ENCODE results near the gene CCDC74B.
"Not testable (repeated sequence)": the region's sequence is repeated elsewhere in the genome, so short reads cannot be mapped to it uniquely, and the experiment has no call there.

Gene CCDC74B

DNA sequence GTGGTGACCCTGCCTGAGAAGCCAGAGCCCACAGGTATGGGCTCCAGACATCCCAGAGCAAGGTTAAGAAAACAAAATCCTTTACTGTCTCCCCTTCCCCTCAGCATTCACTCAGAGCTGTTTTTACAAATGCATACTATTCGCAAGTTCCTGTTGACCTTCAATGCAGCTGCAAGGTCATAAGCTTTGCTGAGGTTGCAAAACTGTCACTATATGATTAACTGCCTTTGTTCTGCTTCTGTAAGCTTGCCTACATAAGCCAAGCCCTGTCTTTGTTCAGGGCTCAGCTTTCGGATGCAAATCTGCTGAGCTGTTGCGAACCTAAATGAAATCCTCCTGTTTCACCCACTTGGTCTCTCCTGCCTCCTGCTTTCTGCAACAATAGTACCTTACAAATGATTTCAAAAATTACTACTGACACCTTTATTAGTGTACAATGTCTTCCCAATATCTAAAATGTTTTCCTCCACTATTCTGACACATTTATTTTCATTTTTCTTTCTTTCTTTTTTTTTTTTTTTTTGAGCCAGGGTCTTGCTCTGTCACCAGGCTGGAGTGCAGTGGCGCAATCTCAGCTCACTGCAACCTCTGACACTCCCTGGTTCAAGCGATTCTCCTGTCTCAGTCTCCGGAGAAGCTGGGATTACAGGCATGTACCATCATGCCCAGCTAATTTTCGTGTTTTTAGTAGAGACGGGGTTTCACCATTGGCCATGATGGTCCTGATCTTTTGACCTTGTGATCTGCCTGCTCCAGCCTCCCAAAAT lies 42.1 kb downstream of the CCDC74B start:
- not testable (repeated sequence) for DNase-seq (ENCODE audit: low read depth, low spot score)

Data from astrocyte of the hippocampus (primary cell).